ENCODE measurements around the gene DGKI. TPM values are rescaled to one million over a fixed set of nuclear protein-coding genes. Genes with fewer than 3 reads are reported as not detected.

The DGKI gene
- total RNA-seq, 2 donors from 2014 or later, result 0.24 to 0.34 TPM

DNA sequence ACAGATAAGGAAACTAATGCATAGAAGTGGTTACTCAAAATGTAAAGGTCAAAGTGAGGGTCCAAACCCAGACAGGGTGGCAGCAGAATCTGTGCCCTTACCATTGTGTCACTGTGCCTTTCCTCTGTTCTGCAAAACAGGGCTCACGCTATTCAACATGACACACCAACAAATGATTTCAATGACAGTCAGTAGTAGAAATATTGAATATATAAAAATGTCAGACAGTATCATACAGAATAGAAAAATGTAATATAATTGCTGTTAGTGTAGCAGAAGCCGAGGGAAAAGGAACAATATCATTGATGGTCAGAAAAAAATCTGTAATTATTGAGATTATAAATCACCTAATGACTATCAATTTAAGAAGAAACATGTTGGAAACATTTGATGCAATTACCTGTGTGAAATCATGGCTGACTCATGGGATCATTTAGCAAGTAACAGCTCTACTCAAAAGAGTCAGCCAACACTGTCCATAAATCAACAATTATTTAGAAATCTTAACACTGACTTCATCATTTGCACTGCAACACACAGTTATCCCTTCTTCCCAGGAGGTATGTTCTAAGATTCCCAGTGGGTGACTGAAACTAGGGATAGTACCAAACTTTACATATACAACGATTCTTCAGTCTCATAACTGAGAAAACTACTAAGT, 198.7 kb downstream of the DGKI start:
- DNase-seq (no peak), ATAC-seq (no peak)
- intact Hi-C loops (cut with DNase I, micrococcal nuclease), result no loop called here

DNA sequence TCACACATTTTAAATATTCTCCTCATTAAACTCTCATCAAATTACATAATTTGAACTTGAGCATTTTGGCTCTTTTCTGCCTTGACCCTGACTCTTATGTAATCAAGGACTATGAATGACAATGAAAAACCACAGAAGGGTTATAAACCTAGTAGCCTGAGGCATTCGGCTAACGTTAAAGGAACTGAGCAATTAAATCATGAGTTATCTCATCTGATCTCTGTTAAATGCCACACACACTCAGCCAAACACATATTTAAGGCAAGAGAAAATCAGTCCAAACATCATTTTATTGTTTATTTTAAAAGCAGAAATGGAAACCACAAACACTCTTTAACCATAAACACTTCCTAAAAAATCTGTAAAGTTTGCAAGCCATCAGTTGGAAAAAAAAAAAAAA, 204.3 kb downstream of the DGKI start:
- no peak for DNase-seq
- intact Hi-C loops (cut with DNase I, micrococcal nuclease), result no loop called here
- no peak for ATAC-seq

DNA sequence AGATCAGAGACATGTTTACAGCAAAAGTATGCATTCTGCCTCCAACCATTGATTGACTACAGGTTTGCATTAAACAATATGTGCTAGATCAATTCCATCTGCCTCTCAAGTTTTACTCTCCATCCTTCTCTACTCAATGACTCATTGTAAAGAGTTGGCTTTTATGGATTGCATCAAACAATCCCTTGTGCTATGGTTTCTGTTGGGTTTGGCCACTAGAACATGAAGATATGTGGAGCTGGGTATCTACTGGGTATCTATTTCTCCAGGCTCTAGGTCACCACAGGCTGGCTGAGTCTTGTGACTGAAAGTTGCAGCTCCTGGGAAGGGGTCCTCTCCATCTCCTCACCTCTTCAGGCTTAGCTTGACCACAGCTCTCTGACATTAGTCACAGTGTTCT, 204.7 kb downstream of the DGKI start:
- intact Hi-C loops (cut with DNase I, micrococcal nuclease), result no loop called here
- no peak for DNase-seq
- no peak for ATAC-seq

DNA sequence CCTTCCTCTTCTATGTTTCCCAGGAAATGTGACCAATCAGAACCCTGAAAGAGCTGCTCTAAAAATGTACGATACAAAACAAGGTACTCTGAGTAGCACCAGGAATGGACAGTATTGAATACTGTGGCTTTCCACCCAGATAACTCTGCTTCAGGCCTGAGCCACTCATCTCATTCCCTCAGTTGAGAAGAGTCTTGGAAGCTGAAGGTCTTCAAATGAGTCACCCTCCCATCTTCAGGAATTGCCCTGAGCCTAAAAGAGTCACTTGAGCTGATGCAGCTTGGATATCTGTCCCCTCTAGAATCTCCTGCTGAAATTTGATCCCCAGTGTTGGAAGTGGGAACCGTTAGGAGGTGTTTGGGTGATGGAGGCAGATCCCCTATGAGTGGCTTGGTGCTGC, 210.4 kb downstream of the DGKI start:
- ATAC-seq, result no peak
- DNase-seq, result no peak
- intact Hi-C loops (cut with DNase I, micrococcal nuclease), result no loop called here

DNA sequence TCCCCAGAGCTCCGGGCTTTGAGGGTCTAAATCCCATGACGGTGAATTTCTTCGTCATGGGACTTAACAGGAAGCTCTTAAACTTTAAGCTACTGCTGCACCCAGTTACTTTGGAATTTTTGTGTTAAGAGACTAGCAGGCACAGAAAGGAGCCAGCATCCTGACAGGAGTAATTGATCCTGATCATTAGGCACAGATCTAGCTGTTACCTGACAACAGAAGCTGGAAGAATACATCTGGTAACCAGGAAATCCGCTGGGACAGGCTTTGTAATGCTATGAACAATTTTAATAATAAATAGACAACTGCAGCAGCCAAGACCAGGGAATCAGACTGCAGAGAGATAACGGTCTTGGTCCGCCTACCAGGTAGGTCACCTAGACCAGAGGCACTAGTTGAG, 210.9 kb downstream of the DGKI start:
- intact Hi-C loops (cut with DNase I, micrococcal nuclease), result no loop called here
- ATAC-seq (no peak), DNase-seq (no peak)

DNA sequence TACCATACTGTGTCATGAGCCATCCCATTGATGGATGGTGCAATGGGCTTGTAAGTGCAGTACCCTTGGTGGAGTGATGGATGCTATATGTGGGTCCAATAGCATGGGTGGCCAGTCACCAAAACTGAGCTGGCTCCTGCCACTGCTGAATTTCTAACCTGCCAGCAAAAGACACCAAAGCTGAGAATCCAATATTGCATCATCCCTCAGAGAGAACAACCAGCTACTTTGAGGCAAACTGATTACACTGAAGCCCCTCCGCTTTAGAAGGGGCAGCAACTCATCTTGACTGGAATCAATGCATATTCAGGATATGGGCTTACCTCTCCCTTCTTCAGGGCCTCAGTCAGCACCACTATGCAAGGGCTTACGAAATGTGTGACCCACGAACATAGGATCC, 211.6 kb downstream of the DGKI start:
- no peak for ATAC-seq

DNA sequence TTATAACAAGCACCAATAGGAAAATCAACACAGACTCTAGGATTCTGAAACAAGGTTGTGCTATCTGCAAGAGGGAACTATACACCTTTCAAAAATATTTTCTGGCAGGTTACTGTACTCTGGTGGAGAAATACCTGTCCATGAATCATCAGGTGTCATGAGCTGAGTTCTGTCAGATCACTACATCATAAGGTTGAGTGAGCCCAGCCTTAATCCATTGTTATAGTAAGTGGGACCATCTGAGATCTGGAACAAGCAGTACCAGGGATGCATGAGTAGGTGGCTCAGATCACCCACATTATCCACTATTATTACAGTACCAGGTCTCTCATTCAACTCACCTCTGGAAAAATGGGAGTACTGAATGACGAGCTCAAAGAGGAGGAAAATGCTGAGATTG, 212.4 kb downstream of the DGKI start:
- DNase-seq (no peak), ATAC-seq (no peak)
- intact Hi-C loops (cut with DNase I, micrococcal nuclease), result no loop called here

More for the DNA sequence above, 211.6 kb downstream of the DGKI start:
- intact Hi-C loops (cut with DNase I, micrococcal nuclease), result no loop called here
- DNase-seq, result no peak

DNA sequence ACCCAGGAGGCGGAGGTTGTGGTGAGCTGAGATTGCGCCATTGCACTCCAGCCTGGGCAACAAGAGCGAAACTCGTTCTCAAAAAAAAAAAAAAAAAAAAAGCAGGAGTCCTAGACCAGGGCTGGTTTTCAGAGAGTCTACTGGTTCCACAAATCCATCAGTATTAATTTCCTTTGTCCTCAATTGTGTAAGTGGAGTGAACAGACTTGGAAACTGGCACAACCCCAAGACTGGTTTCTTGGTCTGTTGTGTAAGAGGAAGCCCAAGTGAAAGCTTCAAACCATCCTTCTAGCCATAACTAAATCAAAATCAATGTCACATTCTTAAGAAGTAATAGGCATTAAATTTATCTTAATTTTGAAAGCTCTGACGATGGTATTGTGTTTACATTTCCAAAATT, 213.6 kb downstream of the DGKI start:
- ATAC-seq, result no peak
- intact Hi-C loops (cut with DNase I, micrococcal nuclease), result no loop called here

DNA sequence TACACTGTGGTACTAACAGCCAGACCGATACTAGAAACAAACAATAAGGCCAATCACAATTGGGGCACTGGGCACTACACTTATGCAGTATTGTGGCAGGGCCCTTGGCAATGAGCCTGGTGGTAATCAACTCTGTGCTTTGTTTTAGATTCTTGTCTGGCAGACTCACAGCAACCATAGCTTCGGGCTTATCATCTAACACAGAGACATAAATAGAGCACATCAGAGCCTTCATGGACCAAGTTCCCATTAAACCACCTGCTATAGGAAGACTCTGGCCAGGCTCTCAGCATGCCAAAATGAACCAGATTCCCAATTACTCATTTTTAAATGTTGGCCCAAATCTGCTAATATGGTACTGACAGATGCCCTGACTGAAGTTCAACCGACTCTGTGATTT, 218.6 kb downstream of the DGKI start:
- no peak for ATAC-seq
- no peak for DNase-seq
- intact Hi-C loops (cut with DNase I, micrococcal nuclease), result no loop called here

More for the DNA sequence above, 213.6 kb downstream of the DGKI start:
- no peak for DNase-seq

DNA sequence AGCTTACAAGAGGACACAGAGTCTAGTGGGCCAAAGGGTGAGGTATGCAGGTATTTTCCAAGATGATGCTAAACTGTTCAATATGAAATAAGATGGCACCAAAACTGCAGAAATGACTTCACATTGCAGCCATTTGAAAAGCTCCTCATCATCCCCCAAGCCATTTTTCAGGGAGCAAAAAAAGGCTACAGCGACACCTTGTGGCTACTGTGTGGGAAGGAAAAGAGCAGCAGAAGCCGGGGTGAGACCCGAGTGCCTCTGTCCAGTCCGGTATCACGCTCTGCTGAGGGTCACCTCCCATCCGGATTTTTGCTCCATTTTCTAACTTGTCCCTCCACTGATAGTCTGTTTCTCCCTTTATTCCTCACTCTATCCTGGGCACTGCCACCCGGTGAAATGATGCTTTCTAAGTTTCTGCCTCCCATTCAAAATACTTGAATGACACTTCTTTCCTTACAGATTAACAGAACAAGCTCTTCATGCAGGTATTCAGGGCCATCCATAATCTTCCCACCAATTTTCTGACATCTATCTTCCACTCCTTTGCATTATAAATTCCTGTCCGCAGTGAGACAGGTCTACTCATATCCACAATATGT, 220.2 kb downstream of the DGKI start:
- DNase-seq, result peak in 1 of 2 donors; percentile 25
- intact Hi-C loops (cut with DNase I, micrococcal nuclease), result no loop called here
- no peak for ATAC-seq

DNA sequence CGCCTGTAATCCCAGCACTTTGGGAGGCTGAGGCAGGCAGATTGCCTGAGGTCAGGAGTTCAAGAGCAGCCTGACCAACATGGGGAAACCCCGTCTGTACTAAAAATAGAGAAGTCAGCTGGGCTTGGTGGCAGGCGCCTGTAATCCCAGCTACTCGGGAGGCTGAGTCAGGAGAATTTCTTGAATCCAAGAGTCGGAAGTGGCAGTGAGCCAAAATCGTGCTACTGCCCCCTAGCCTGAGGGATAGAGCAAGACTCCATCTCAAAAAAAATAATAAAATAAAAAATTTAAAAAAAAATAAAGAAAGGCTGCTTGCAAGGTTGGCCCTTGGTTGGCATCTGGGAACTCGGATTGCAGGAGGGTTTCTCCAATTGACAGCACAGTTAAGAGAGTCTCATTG, 221.6 kb downstream of the DGKI start:
- intact Hi-C loops (cut with DNase I, micrococcal nuclease), result no loop called here
- DNase-seq, result no peak
- no peak for ATAC-seq

DNA sequence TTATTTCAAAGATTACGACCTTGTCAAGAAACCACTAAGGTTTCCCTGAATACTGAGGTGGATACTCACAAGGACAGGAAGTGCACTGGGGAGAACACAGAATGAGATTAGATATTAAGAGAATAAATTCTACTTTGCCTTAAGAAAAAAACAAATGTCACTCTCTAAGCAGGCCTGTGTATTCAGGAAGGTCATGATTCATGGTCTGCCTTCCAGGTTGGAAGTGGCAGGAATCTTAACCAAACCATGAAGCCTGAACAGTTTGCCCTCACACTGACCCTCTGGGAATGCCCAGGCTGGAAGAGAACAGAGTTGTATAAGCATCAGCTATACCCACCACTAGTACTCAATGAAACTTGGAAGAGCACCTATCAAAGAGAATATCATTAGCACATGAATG, 227.6 kb downstream of the DGKI start:
- intact Hi-C loops (cut with DNase I, micrococcal nuclease), result no loop called here
- DNase-seq, result no peak
- ATAC-seq, result no peak

DNA sequence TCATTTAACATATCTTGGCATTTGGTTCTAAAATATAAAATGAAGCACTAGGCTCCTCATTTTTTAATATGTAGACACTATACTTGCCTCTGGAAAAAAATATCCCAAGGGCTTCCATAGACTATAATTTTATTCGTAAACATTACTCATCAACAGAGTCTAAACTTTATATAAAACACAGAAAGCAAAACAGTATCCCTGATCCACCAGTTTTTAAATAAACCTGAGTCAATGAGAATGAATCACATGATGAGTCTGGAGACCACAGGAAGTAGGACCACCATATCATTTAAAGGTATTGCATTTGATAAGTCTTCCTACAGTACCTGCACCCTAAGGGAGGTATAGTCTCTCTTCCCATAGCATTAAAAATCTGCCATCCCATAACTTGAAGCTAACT, 228.0 kb downstream of the DGKI start:
- ATAC-seq (no peak), DNase-seq (no peak)
- intact Hi-C loops (cut with DNase I, micrococcal nuclease), result no loop called here

DNA sequence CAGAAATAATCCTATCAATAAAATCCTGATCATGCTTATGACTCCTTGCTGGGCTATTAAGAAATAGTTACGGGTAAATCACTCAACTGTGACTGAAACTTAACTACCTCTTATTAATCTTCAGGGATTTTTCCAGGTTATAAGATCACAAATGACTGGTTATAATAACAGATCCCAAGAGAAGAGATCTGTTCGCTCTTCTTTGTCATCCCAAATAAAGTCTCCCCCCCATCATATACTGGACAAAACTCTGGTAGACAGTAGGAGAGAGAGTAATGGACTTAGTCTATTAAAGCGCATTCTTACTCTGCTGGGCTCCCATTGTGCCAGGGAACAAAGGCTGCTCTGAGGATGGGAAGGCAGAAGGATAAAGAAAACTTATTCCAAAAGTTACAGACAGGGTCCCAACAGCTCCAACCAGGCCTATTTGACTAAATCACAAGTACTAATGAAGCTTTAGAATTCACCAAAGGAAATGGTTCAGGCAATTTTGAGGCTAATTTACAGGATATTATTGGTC, 233.7 kb downstream of the DGKI start:
- intact Hi-C loops (cut with DNase I, micrococcal nuclease), result no loop called here
- DNase-seq (no peak), ATAC-seq (no peak)

DNA sequence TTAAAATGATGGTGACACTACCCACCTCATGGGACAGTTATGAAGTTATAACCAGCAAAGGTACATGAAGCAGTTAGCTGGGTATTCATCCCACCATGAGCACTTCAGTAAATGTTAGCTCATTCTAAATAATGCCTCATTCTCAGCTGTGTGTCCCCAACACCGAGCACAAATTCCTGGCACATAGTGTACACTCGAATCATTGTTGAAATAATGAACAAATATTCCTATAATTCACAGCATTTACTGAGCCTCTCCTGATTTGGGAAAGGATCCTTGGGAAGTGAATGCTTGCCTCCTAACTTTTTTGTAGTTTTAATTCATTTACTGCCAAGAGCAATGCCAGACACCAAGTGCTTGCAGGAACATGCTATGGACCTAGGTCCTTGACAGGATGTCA, 235.2 kb downstream of the DGKI start:
- no peak for DNase-seq
- ATAC-seq, result no peak
- intact Hi-C loops (cut with DNase I, micrococcal nuclease), result no loop called here

DNA sequence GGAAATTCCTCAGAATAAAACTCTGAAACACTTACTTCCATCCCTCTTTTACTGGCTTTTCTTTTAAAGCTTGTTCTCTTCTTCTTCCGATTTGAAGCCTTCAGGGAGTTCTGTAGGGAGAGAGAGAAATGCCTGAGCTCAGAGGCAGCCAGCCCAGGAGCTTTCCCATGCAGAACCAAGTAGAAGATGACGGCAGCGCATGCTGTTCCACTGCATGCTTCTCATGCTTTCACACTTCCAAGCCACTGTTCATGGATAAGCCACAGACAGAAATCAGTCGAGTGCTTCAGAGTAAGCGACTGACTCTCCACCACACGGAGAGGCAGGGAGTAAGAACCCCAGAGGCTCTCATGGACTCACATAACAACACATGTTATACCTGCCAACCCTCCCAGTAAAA, 237.3 kb downstream of the DGKI start:
- no peak for ATAC-seq
- intact Hi-C loops (cut with DNase I, micrococcal nuclease), result no loop called here
- no peak for DNase-seq

DNA sequence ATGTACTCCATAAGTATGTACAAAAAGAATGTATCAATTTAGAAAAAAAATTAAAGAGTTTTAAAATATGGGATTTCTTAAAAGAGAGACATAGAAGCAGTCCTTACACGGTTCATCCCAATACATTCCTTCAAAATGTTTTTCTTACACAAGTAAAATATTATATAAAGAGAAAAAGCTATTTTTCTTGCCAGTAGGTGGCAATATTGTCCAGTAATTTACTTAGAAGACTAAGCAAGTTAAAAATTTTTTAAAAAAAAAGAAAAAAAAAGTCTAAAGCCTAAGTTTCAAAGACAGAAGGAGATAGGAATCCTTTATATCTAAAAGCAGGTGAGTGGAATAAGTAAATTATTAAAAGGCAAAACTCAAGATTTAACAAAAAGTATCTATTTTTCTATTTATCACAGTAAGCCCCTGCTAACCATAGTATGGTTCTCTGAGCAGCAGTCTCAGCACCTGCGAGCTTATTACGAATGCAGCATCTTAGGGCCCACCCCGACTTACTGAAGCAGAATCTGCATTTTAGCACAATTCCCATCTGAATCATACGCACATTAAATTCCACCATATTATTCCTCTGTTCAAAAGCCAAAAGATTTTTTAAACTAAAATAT, 240.6 kb downstream of the DGKI start:
- DNase-seq (no peak), ATAC-seq (no peak)
- intact Hi-C loops (cut with DNase I, micrococcal nuclease), result no loop called here

DNA sequence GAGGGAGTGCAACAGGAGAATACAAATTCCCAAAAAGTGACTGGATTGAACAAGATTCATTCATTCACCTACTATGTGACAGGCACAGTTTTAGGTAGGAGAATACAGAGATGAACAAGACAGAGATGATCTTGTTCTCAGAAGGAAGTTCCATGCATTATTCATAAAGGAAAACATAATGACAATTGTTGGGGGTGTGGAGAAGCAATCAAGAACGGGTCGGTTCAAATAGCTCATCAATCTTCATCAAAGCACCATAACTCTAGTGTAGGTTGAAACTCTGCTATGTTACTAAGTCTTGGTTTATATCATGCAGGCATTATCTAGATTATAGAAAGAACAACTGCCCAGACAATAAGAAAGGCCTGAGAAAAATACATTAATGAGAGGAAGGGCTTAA, 243.7 kb downstream of the DGKI start:
- ATAC-seq (no peak), DNase-seq (no peak)
- intact Hi-C loops (cut with DNase I, micrococcal nuclease), result no loop called here

DNA sequence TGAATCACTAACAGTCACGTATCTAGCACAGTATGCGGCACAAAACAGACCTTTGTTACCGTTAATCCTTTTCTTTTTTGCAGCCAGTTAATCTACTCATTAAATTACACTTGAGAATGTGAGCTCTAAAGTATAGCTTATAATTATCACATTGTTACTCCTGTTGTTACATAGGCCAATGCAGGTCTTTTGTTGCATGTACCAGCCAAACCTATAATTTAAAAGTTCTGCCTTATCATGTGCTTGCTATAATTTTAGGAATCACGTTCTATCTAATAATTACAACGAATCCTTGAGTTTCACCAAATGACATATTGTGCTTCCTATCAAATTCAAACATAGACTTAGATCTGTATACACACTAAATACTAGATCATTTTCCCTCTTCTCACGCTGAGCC, 245.1 kb downstream of the DGKI start:
- no peak for ATAC-seq
- no peak for DNase-seq
- intact Hi-C loops (cut with DNase I, micrococcal nuclease), result no loop called here

DNA sequence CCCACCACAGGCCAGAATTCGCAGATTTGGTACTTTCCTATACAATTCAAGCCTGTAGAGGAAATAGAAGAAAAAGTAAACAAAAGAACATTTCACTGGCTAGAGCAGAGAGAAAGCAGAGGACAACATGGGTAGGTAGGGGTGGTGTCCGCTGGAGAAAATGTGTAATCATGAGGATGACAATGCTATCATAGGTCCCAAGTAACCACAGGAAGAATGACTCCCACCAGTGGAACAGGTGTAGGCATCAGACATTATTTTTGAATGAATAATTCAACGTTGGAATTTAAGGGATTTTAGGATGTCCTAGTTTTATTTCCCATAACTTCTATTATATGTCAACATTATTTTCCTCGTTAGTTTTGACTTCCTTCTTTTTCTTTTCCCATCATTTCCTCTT, 248.9 kb downstream of the DGKI start:
- no peak for DNase-seq
- no peak for ATAC-seq
- intact Hi-C loops (cut with DNase I, micrococcal nuclease), result loop anchor here in 1 of 2 donors (10.0 kb wide), 1 partner anchor 433 kb away; no protein-coding TSS in a partner anchor
